Right forelimb (tissue), 1 donor: Measurements from ENCODE around the gene CFAP298.
"Not testable (repeated sequence)": the region's sequence is repeated elsewhere in the genome, so short reads cannot be mapped to it uniquely, and the experiment has no call there.

ENCODE experiments used
- DNase-seq: peaks from one replicate; pipeline ENCODE4 v3.0.0-alpha.2; 2018

CFAP298 gene

GRCh38 chr21:32565856-32566465 lies 46.2 kb downstream of the CFAP298 start:
- no peak for DNase-seq

- no peak for DNase-seq
These were observed 49.3 kb downstream of the CFAP298 start for GRCh38 chr21:32562915-32563314.

- no peak for DNase-seq
These were observed 49.8 kb downstream of the CFAP298 start for GRCh38 chr21:32562426-32562825.

GRCh38 chr21:32561476-32561875 lies 50.7 kb downstream of the CFAP298 start:
- not testable (repeated sequence) for DNase-seq

- no peak for DNase-seq
These were observed 51.3 kb downstream of the CFAP298 start for GRCh38 chr21:32560896-32561295.

GRCh38 chr21:32559006-32559610 lies 53.1 kb downstream of the CFAP298 start:
- DNase-seq: no peak

GRCh38 chr21:32558106-32558505 lies 54.1 kb downstream of the CFAP298 start:
- DNase-seq: no peak

GRCh38 chr21:32554832-32555638 lies 57.1 kb downstream of the CFAP298 start:
- no peak for DNase-seq

GRCh38 chr21:32549886-32550285 lies 62.3 kb downstream of the CFAP298 start:
- no peak for DNase-seq

- no peak for DNase-seq
These were observed 62.7 kb downstream of the CFAP298 start for GRCh38 chr21:32549440-32549839.
